HG03159 (cell line): ENCODE measurements around the gene FHIT.

Source experiments
- ATAC-seq: cut with Tn5 transposase; IDR thresholded peaks from one replicate; pipeline ENCODE4 v1.9.1; 2021; ENCODE audit warnings: mild to moderate bottlenecking, moderate library complexity; ENCODE audit not compliant: unreplicated experiment

The FHIT gene

GRCh38 chr3:60779637-60780036, 471.6 kb downstream of the FHIT start:
- no peak for ATAC-seq

- ATAC-seq = no peak
Observed at GRCh38 chr3:60775985-60776384, 475.3 kb downstream of the FHIT start.

GRCh38 chr3:60774617-60775016, 476.6 kb downstream of the FHIT start:
- ATAC-seq = no peak

- ATAC-seq = no peak
Observed at GRCh38 chr3:60772584-60772983, 478.7 kb downstream of the FHIT start.

- no peak for ATAC-seq
Observed at GRCh38 chr3:60771766-60772165, 479.5 kb downstream of the FHIT start.

- ATAC-seq = no peak
Observed at GRCh38 chr3:60770532-60770931, 480.7 kb downstream of the FHIT start.

- no peak for ATAC-seq
Observed at GRCh38 chr3:60767536-60767935, 483.7 kb downstream of the FHIT start.

GRCh38 chr3:60765776-60766175, 485.5 kb downstream of the FHIT start:
- no peak for ATAC-seq

- ATAC-seq = no peak
Observed at GRCh38 chr3:60764870-60765269, 486.4 kb downstream of the FHIT start.

- ATAC-seq = no peak
Observed at GRCh38 chr3:60760145-60760544, 491.1 kb downstream of the FHIT start.

GRCh38 chr3:60759439-60759838, 491.8 kb downstream of the FHIT start:
- ATAC-seq = no peak

GRCh38 chr3:60758831-60759230, 492.4 kb downstream of the FHIT start:
- ATAC-seq = no peak

GRCh38 chr3:60758171-60758570, 493.1 kb downstream of the FHIT start:
- ATAC-seq = no peak

- ATAC-seq = no peak
Observed at GRCh38 chr3:60757724-60758123, 493.5 kb downstream of the FHIT start.

- no peak for ATAC-seq
Observed at GRCh38 chr3:60756241-60757030, 494.8 kb downstream of the FHIT start.

GRCh38 chr3:60755094-60755493, 496.2 kb downstream of the FHIT start:
- ATAC-seq = no peak

- ATAC-seq = no peak
Observed at GRCh38 chr3:60754617-60755016, 496.6 kb downstream of the FHIT start.

GRCh38 chr3:60752809-60753208, 498.4 kb downstream of the FHIT start:
- no peak for ATAC-seq

- ATAC-seq = no peak
Observed at GRCh38 chr3:60746695-60747416, 504.4 kb downstream of the FHIT start.

GRCh38 chr3:60746043-60746638, 505.1 kb downstream of the FHIT start:
- no peak for ATAC-seq

- no peak for ATAC-seq
Observed at GRCh38 chr3:60743631-60744164, 507.6 kb downstream of the FHIT start.
